Kidney (tissue), 14 donors: Measurements from ENCODE around the gene QSOX1. TPM values are rescaled to one million over a fixed set of nuclear protein-coding genes. Genes with fewer than 3 reads are reported as not detected.

Experiments
- DNase-seq, 5 donors: peaks; one replicate each; pipeline ENCODE4 v3.0.0-alpha.2; 2013 to 2020
- FAIRE-seq: peaks from 2 replicates; lab custom pipeline; 2012; peaks lifted over from hg19 to GRCh38; lab: Jason Lieb, UNC
- H3K27ac ChIP-seq, 2 donors: one replicate each; pipeline ENCODE4 v1.7.0; 2013; ENCODE audit warnings: low read depth in 2 of 2, low read length in 2 of 2, inconsistent platforms in 1 of 2
- H3K27me3 ChIP-seq: one replicate; pipeline ENCODE4 v1.7.1; 2013; ENCODE audit warnings: low read length, inconsistent platforms; ENCODE audit not compliant: control insufficient read depth, insufficient read depth
- H3K36me3 ChIP-seq, 3 donors: one replicate each; pipeline versions ENCODE4 v1.7.0 to v1.7.1; 2013; ENCODE audit warnings: low read length in 3 of 3, control low read depth in 1 of 3, inconsistent platforms in 1 of 3; ENCODE audit not compliant: insufficient read depth in 3 of 3, control insufficient read depth in 2 of 3
- H3K4me1 ChIP-seq, 3 donors: one replicate each; pipeline versions ENCODE4 v1.7.0 to v1.7.1; 2013; ENCODE audit warnings: low read length in 3 of 3, inconsistent platforms in 1 of 3, low read depth in 1 of 3; ENCODE audit not compliant: control insufficient read depth in 2 of 3, insufficient read depth in 2 of 3
- H3K4me3 ChIP-seq, 3 donors: one replicate each; pipeline versions ENCODE4 v1.7.0 to v1.8.1; 2013; ENCODE audit warnings: low read length in 3 of 3, control low read depth in 1 of 3, inconsistent platforms in 1 of 3
- H3K9ac ChIP-seq, 3 donors: one replicate each; pipeline versions ENCODE4 v1.7.0 to v1.7.1; 2013; ENCODE audit warnings: low read length in 3 of 3, control low read depth in 1 of 3, inconsistent platforms in 1 of 3
- H3K9me3 ChIP-seq, 3 donors: one replicate each; pipeline versions ENCODE4 v1.7.0 to v1.7.1; 2013; ENCODE audit warnings: low read length in 3 of 3, control low read depth in 1 of 3, inconsistent platforms in 1 of 3; ENCODE audit not compliant: control insufficient read depth in 2 of 3, insufficient read depth in 1 of 3
- intact Hi-C: fragments of 100-400 bp; cut with DNase I; formaldehyde crosslinking; loops from one replicate; pipeline ENCODE4 v1.11.1; 2022
- polyA plus RNA-seq: library from polyadenylated mRNA; stranded (reverse); fragments of 350-450 nt; fragmentation: Illumina TruSeq; extraction: RNeasy Lipid Tissue Mini Kit (QIAGEN cat#74804); gene quantifications from one replicate; pipeline ENCODE4 v1.2.3, GENCODE V29; 2014; ENCODE audit warnings: low read depth, low replicate concordance; ENCODE audit not compliant: insufficient read depth
- total RNA-seq: library from RNA; stranded (reverse); fragmentation: NEBNext Ultra II Directional; extraction: Animal tissue kit (Norgen Biotek cat#: 25700); gene quantifications from one replicate; pipeline ENCODE4 v1.2.1, GENCODE V29; 2021
- TF ChIP-seq, protein P1 (sequence below): IDR thresholded peaks from 3 replicates; pipeline ENCODE4 v1.5.1; 2012; ENCODE audit warnings: mild to moderate bottlenecking, moderate library complexity, borderline replicate concordance; ENCODE audit not compliant: insufficient read depth; ENCODE audit errors: extremely low read depth
- donor health status: control.
- donor health status: control.
- donor health status: control.
- donor health status: control.
- donor health status: control.
- donor health status: DM: yes; HTN: yes; CAD: no.
- donor health status: Normal renal cell carcinoma (clear cell type).

Gene QSOX1
- total and polyA plus RNA-seq, 2 donors from 2014 or later: 94.5 to 111 TPM

DNA sequence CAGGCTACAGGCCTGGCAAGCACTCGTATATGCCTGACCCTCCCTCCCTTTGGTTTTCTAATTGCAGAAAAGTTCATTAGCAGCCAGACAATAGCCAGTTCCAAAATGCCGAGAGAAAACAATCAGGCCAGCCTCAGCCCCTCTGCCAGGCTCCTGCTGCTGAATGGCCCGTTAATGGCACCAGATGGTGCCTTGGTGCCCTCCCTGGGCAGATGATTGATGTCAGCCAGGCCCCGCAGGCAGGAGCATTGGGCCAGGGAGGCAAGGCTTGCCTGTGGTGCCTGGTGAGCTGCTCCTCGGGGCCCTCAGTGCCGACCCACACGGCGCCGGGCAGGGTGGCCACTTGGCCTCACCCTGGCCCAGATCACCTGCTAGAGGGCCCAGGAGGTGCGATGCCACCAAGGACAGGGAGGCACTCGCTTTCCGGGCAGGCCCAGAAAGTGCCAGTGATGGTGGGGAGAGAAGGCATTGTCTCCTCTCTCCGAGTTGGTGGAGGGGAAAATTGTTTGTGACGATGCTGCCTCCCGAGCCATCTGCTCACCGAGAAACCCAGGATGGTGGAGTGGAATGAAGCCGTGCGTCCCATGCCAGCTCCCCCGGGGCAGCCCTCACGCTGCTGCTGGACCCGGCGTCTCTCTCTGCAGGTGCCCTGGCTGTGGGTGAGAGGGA is 28.1 kb downstream of the QSOX1 start:
- TF ChIP-seq, protein P1, sequence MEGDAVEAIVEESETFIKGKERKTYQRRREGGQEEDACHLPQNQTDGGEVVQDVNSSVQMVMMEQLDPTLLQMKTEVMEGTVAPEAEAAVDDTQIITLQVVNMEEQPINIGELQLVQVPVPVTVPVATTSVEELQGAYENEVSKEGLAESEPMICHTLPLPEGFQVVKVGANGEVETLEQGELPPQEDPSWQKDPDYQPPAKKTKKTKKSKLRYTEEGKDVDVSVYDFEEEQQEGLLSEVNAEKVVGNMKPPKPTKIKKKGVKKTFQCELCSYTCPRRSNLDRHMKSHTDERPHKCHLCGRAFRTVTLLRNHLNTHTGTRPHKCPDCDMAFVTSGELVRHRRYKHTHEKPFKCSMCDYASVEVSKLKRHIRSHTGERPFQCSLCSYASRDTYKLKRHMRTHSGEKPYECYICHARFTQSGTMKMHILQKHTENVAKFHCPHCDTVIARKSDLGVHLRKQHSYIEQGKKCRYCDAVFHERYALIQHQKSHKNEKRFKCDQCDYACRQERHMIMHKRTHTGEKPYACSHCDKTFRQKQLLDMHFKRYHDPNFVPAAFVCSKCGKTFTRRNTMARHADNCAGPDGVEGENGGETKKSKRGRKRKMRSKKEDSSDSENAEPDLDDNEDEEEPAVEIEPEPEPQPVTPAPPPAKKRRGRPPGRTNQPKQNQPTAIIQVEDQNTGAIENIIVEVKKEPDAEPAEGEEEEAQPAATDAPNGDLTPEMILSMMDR: no peak
- intact Hi-C loops: no loop called here
- Histone ChIP-seq H3K9ac (no peak overlapping the region), H3K27ac (no peak overlapping the region), H3K9me3 (no peaks in the 10 kb centered on the region), H3K36me3 (peaks cover 0 to 5% (median 0%) of the 10 kb centered on the region in 3 donors), H3K4me3 (no peak overlapping the region), H3K4me1 (no peaks in the 10 kb centered on the region), H3K27me3 (no peaks in the 10 kb centered on the region)
- FAIRE-seq (no peak), DNase-seq (peak in 1 of 5 donors; percentile 49)

- no peaks in the 10 kb centered on the region for H3K9me3 ChIP-seq
- H3K27me3 ChIP-seq: no peaks in the 10 kb centered on the region
- FAIRE-seq (no peak), DNase-seq (peak in 1 of 5 donors; percentile 12)
- H3K27ac ChIP-seq: no peak overlapping the region
- peaks cover 0 to 5% (median 0%) of the 10 kb centered on the region in 3 donors for H3K36me3 ChIP-seq
- H3K9ac ChIP-seq: no peak overlapping the region
- no peaks in the 10 kb centered on the region for H3K4me1 ChIP-seq
- H3K4me3 ChIP-seq: no peak overlapping the region
- TF ChIP-seq, protein P1: no peak
- intact Hi-C loops: no loop called here
Measured at GRCh38 chr1:180183426-180183825, 28.8 kb downstream of the QSOX1 start.

DNA sequence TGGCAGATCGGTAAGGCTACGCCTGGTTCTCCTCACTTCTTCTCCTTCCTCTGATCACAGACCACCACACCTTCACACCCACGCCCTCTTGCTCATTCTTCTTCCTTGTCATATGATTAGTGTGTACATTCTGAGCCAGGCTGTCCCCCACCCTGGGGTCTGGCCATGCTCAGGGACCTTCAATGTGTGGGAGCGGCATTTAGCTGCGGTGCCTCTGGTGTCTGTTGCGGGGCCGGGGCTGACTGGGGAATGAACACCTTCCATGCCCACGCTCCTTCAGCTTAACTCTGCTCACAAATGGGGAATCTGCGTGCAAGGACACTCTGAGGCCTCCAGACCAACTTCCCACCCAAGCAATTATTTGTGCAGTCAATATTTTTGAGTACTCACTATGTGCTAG is 29.4 kb downstream of the QSOX1 start:
- peak in 1 of 5 donors; percentile 43 for DNase-seq
- H3K9me3 ChIP-seq: no peaks in the 10 kb centered on the region
- H3K36me3 ChIP-seq: peaks cover 0 to 5% (median 0%) of the 10 kb centered on the region in 3 donors
- TF ChIP-seq, protein P1: no peak
- no peak for FAIRE-seq
- no peaks in the 10 kb centered on the region for H3K4me1 ChIP-seq
- H3K27ac ChIP-seq: no peak overlapping the region
- no peak overlapping the region for H3K4me3 ChIP-seq
- no peak overlapping the region for H3K9ac ChIP-seq
- H3K27me3 ChIP-seq: no peaks in the 10 kb centered on the region
- intact Hi-C loops: no loop called here
